Measurements from ENCODE around the gene MMP15. TPM values are rescaled to one million over a fixed set of nuclear protein-coding genes. Genes with fewer than 3 reads are reported as not detected.

MMP15 gene
- total RNA-seq, 1 donor from 2014 or later = 14.9 TPM

- no peak for DNase-seq (ENCODE audit: low spot score in 2 of 2)
- TF ChIP-seq CTCF (IDR thresholded peaks at IDR 0.05) = no peak
- intact Hi-C loops (cut with DNase I) = no loop called here
- Histone ChIP-seq H3K27me3 (no peaks in the 10 kb centered on the region), H3K27ac (no peak overlapping the region), H3K4me3 (no peak overlapping the region), H3K9me3 (no peaks in the 10 kb centered on the region), H3K4me1 (peaks cover 3 to 7% of the 10 kb centered on the region in 2 donors), H3K36me3 (peaks cover 2 to 4% of the 10 kb centered on the region in 2 donors)
Measured at GRCh38 chr16:57988929-57989328, 36.6 kb upstream of the MMP15 start.

- Histone ChIP-seq H3K4me3 (no peak overlapping the region), H3K9me3 (no peaks in the 10 kb centered on the region), H3K27me3 (no peaks in the 10 kb centered on the region), H3K36me3 (peaks cover 21 to 29% of the 10 kb centered on the region in 2 donors), H3K27ac (no peak overlapping the region), H3K4me1 (no peaks in the 10 kb centered on the region)
- intact Hi-C loops (cut with DNase I) = no loop called here
- no peak for DNase-seq (ENCODE audit: low spot score in 2 of 2)
- TF ChIP-seq CTCF (IDR thresholded peaks at IDR 0.05) = no peak
Measured at GRCh38 chr16:57991551-57992059, 33.9 kb upstream of the MMP15 start.

- Histone ChIP-seq H3K9me3 (no peaks in the 10 kb centered on the region), H3K4me3 (no peak overlapping the region), H3K27ac (no peak overlapping the region), H3K27me3 (no peaks in the 10 kb centered on the region), H3K4me1 (no peaks in the 10 kb centered on the region), H3K36me3 (peaks cover 26 to 34% of the 10 kb centered on the region in 2 donors)
- no peak for DNase-seq (ENCODE audit: low spot score in 2 of 2)
- intact Hi-C loops (cut with DNase I) = no loop called here
- no peak for TF ChIP-seq CTCF (IDR thresholded peaks at IDR 0.05)
Measured at GRCh38 chr16:57992084-57992483, 33.5 kb upstream of the MMP15 start.

- Histone ChIP-seq H3K4me1 (no peaks in the 10 kb centered on the region), H3K9me3 (no peaks in the 10 kb centered on the region), H3K27ac (no peak overlapping the region), H3K27me3 (no peaks in the 10 kb centered on the region), H3K36me3 (peaks cover 36 to 44% of the 10 kb centered on the region in 2 donors), H3K4me3 (no peak overlapping the region)
- intact Hi-C loops (cut with DNase I) = no loop called here
- DNase-seq (ENCODE audit: low spot score in 2 of 2) = no peak
- no peak for TF ChIP-seq CTCF (IDR thresholded peaks at IDR 0.05)
Measured at GRCh38 chr16:57993438-57993837, 32.1 kb upstream of the MMP15 start.

- H3K9me3 ChIP-seq = no peaks in the 10 kb centered on the region
- H3K4me1 ChIP-seq = peaks cover 2 to 4% of the 10 kb centered on the region in 2 donors
- intact Hi-C loops (cut with DNase I) = no loop called here
- no peaks in the 10 kb centered on the region for H3K27me3 ChIP-seq
- H3K36me3 ChIP-seq = peaks cover 36 to 44% of the 10 kb centered on the region in 2 donors
- no peak for TF ChIP-seq CTCF (IDR thresholded peaks at IDR 0.05)
- H3K27ac ChIP-seq = no peak overlapping the region
- no peak for DNase-seq (ENCODE audit: low spot score in 2 of 2)
- no peak overlapping the region for H3K4me3 ChIP-seq
Measured at GRCh38 chr16:57993897-57994296, 31.7 kb upstream of the MMP15 start.

- peaks cover 2 to 8% of the 10 kb centered on the region in 2 donors for H3K4me1 ChIP-seq
- no peaks in the 10 kb centered on the region for H3K9me3 ChIP-seq
- peaks cover 36 to 44% of the 10 kb centered on the region in 2 donors for H3K36me3 ChIP-seq
- no peak overlapping the region for H3K27ac ChIP-seq
- H3K4me3 ChIP-seq = no peak overlapping the region
- H3K27me3 ChIP-seq = no peaks in the 10 kb centered on the region
- TF ChIP-seq CTCF (IDR thresholded peaks at IDR 0.05) = no peak
- intact Hi-C loops (cut with DNase I) = no loop called here
- no peak for DNase-seq (ENCODE audit: low spot score in 2 of 2)
Measured at GRCh38 chr16:57994361-57994760, 31.2 kb upstream of the MMP15 start.

Measured in ascending aorta (tissue), 2 donors.